GM12892 (cell line): ENCODE measurements around the gene GLIS1.

Experiments
- POLR2A ChIP-seq: IDR thresholded peaks from 2 replicates; pipeline ENCODE4 v1.6.1; 2011; ENCODE audit warnings: low read depth, low read length, control low read depth
- TAF1 ChIP-seq: IDR thresholded peaks from 2 replicates; pipeline ENCODE4 v1.6.1; 2011; ENCODE audit warnings: low read depth, mild to moderate bottlenecking, control low read depth, low read length, borderline replicate concordance

- TF ChIP-seq POLR2A (no peak), TAF1 (no peak)
Measured at GRCh38 chr1:53696990-53697389, 42.0 kb downstream of the GLIS1 start.
